Ishikawa (cell line): Measurements from ENCODE around the gene SLC38A9.

Experiments used
- CEBPB ChIP-seq: IDR thresholded peaks from 2 replicates; pipeline ENCODE4 v1.6.1; 2012
- CREB1 ChIP-seq: IDR thresholded peaks from 2 replicates; pipeline ENCODE4 v1.6.1; 2012; ENCODE audit warnings: low read depth
- EGR1 ChIP-seq: IDR thresholded peaks from 2 replicates; pipeline ENCODE4 v1.6.1; 2012
- EP300 ChIP-seq: IDR thresholded peaks from 2 replicates; pipeline ENCODE4 v1.6.1; 2012; ENCODE audit warnings: borderline replicate concordance
- MAX ChIP-seq: IDR thresholded peaks from 2 replicates; pipeline ENCODE4 v1.6.1; 2012
- NFIC ChIP-seq: IDR thresholded peaks from 2 replicates; pipeline ENCODE4 v1.6.1; 2012
- TAF1 ChIP-seq: IDR thresholded peaks from 2 replicates; pipeline ENCODE4 v1.6.1; 2012; ENCODE audit warnings: low read depth, mild to moderate bottlenecking
- TEAD4 ChIP-seq: IDR thresholded peaks from 2 replicates; pipeline ENCODE4 v1.6.1; 2012
- USF1 ChIP-seq: IDR thresholded peaks from 2 replicates; pipeline ENCODE4 v1.6.1; 2012
- YY1 ChIP-seq: IDR thresholded peaks from 2 replicates; pipeline ENCODE4 v1.6.1; 2012; ENCODE audit warnings: low read depth
- ZBTB7A ChIP-seq: IDR thresholded peaks from 2 replicates; pipeline ENCODE4 v1.6.1; 2012; ENCODE audit warnings: low read depth
- TF ChIP-seq, protein P1 (sequence below): IDR thresholded peaks from 2 replicates; pipeline ENCODE4 v1.6.1; 2012; ENCODE audit warnings: low read depth, mild to moderate bottlenecking

GRCh38 chr5:55682071-55682470, 30.1 kb downstream of the SLC38A9 start:
- TF ChIP-seq TAF1 (no peak), NFIC (no peak), EP300 (no peak), ZBTB7A (no peak), CEBPB (no peak), CREB1 (no peak), EGR1 (no peak), USF1 (no peak), TEAD4 (no peak), MAX (no peak), YY1 (no peak)
- TF ChIP-seq, protein P1, sequence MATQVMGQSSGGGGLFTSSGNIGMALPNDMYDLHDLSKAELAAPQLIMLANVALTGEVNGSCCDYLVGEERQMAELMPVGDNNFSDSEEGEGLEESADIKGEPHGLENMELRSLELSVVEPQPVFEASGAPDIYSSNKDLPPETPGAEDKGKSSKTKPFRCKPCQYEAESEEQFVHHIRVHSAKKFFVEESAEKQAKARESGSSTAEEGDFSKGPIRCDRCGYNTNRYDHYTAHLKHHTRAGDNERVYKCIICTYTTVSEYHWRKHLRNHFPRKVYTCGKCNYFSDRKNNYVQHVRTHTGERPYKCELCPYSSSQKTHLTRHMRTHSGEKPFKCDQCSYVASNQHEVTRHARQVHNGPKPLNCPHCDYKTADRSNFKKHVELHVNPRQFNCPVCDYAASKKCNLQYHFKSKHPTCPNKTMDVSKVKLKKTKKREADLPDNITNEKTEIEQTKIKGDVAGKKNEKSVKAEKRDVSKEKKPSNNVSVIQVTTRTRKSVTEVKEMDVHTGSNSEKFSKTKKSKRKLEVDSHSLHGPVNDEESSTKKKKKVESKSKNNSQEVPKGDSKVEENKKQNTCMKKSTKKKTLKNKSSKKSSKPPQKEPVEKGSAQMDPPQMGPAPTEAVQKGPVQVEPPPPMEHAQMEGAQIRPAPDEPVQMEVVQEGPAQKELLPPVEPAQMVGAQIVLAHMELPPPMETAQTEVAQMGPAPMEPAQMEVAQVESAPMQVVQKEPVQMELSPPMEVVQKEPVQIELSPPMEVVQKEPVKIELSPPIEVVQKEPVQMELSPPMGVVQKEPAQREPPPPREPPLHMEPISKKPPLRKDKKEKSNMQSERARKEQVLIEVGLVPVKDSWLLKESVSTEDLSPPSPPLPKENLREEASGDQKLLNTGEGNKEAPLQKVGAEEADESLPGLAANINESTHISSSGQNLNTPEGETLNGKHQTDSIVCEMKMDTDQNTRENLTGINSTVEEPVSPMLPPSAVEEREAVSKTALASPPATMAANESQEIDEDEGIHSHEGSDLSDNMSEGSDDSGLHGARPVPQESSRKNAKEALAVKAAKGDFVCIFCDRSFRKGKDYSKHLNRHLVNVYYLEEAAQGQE = no peak
